GM19025 (cell line): ENCODE data around the gene NECTIN2.
"Not testable (repeated sequence)": the region's sequence is repeated elsewhere in the genome, so short reads cannot be mapped to it uniquely, and the experiment has no call there.

Experiments
- ATAC-seq: cut with Tn5 transposase; IDR thresholded peaks from one replicate; pipeline ENCODE4 v1.9.1; 2021; ENCODE audit warnings: mild to moderate bottlenecking, low read depth, moderate library complexity; ENCODE audit not compliant: unreplicated experiment

The NECTIN2 gene

GRCh38 chr19:44848812-44849447, 2.8 kb downstream of the NECTIN2 start:
- no peak for ATAC-seq

DNA sequence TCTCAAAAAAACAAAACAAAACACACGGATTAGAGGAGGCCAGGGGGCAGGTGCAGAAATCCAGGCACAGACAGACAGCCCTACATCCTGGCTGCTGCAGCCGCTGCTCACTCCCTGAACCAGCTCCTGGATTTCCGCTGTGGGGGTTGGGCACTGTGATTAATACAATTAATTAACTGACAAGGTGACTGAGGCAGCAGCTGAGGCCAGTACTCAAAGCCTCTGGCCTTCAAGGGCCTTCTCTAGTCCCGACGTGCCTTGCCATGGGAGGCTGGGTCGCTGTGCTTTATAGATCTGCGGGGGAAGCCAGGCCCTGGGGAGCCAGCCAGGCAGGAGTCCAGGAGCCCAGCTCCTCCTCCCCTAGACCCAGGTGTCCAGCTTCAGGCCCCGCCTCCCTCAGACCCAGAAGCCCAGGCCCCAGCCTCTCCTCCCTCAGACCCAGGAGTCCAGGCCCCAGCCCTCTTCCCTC, 4.6 kb downstream of the NECTIN2 start:
- ATAC-seq = no peak

GRCh38 chr19:44851427-44851826, 5.3 kb downstream of the NECTIN2 start:
- no peak for ATAC-seq

DNA sequence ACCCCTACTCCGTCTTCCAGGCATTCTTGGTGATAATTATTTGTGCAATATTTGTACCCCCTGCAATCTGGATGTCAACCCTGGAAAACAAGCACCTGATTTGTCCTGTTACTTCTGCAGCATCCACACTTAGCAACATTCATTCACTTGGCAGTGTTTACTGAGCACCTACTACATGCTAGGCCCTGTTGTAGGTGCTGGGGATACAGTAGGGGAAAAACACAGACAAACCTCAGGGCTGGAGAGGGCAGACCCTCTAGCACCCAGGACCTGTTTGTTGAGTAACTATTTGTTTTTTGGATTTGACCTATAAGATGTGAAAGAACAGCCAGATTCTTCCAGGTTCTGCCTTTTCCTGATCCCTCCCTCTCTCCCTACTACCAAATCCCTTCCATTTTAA, 9.5 kb downstream of the NECTIN2 start:
- ATAC-seq = no peak

- ATAC-seq = no peak
Observed at GRCh38 chr19:44856421-44857083, 10.5 kb downstream of the NECTIN2 start.

GRCh38 chr19:44857837-44858236, 11.7 kb downstream of the NECTIN2 start:
- ATAC-seq = no peak

- not testable (repeated sequence) for ATAC-seq
Observed at GRCh38 chr19:44861576-44861975, 15.5 kb downstream of the NECTIN2 start.

GRCh38 chr19:44863990-44864389, 17.9 kb downstream of the NECTIN2 start:
- ATAC-seq = no peak

GRCh38 chr19:44865196-44865767, 19.2 kb downstream of the NECTIN2 start:
- ATAC-seq = no peak

DNA sequence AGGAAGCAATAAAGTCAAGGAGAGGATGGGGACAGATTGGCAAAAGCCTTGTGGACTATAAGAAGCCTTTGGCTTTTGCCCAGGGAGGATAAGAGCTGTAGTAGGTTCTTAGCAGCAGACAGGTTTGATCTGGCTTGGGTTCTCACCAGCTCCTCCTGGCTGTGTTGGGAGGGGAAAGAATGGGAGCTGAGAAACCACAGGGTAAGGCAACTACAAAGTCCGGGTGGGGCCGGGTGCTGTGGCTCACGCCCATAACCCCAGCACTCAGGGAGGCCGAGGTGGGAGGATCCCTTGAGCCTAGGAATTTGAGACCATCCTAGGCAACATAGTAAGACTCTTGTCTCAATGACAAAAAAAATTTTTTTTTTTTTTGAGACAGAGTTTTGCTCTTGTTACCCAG, 20.6 kb downstream of the NECTIN2 start:
- no peak for ATAC-seq

- ATAC-seq = no peak
Observed at GRCh38 chr19:44867578-44867977, 21.5 kb downstream of the NECTIN2 start.

DNA sequence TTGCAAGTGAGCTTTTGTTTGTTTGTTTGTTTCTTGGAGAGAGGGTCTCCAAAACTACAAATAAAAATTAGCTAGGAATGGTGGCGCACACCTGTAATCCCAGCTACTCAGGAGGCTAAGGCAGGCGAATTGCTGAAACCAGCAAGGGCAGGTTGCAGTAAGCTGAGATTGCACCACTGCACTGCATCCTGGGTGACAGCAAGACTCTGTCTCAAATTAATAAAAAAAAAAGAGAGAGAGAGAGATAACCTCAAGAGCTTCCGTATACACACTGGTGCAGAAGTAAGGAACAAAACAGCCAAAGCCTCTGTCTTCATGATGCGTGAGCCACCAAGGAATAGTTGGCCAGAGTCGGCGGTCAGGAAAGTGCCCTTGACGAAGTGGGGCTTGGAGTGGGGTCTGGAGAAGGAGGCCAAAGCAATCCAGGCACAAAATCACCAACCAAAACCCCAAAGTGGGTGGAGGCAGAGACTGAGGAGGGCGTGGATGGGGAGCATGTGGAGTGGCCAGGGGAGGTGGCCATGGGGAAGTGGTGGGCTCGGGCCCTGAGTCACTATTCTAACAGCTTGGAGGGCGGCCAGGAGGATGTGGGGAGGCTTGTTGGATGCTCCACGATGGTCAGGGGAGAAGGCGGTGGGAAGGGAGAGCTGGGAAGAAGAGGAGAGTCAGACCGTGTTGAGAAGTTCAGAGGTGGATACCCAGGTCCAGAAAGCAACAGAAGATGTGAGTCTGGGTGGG, 23.8 kb downstream of the NECTIN2 start:
- no peak for ATAC-seq

DNA sequence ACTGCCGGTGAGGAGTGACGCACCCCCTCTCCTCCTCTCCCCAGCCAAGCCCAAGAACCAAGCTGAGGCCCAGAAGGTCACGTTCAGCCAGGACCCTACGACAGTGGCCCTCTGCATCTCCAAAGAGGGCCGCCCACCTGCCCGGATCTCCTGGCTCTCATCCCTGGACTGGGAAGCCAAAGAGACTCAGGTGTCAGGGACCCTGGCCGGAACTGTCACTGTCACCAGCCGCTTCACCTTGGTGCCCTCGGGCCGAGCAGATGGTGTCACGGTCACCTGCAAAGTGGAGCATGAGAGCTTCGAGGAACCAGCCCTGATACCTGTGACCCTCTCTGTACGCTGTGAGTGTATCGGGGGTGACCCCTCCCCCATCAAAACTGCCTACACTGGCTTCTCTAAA, 25.7 kb downstream of the NECTIN2 start:
- no peak for ATAC-seq

GRCh38 chr19:44872661-44873060, 26.6 kb downstream of the NECTIN2 start:
- ATAC-seq = no peak

GRCh38 chr19:44874317-44874716, 28.2 kb downstream of the NECTIN2 start:
- no peak for ATAC-seq

- no peak for ATAC-seq
Observed at GRCh38 chr19:44875666-44876451, 29.8 kb downstream of the NECTIN2 start.

DNA sequence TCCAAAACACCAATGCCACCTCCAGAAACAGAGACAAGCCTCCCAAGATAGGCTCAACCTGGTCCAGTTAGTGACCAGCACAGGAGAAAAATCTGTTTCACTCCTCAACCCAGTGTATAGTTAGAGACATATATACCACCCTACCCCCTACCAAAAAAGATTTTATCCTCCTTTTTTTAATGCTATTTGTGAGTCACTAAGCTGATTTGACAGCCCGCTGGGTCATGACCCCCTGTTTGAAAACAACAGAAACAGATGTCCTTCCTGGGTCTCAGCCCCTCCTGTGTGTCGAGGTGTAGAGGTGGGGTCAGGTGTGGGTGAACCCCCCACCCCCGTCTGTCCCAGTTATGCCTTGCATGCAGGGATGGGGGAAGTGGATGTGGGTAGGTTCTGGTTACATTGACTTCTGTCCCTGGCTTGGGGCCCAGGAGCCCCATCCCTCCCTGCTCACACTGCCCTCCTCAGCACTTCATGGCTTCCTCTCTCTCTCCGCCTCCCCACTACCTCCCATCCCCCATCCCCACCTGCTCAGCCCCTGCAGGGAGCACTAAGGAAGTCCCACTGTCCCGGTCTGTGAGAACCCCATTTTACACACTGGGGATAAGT, 30.9 kb downstream of the NECTIN2 start:
- ATAC-seq = no peak

- ATAC-seq = no peak
Observed at GRCh38 chr19:44878120-44878865, 32.2 kb downstream of the NECTIN2 start.

- no peak for ATAC-seq
Observed at GRCh38 chr19:44879309-44880065, 33.4 kb downstream of the NECTIN2 start.
